ENCODE results near the gene PDIA5.
A peak's percentile ranks its signal among the peaks of the same experiment; 100 is the strongest.

Gene PDIA5

DNA sequence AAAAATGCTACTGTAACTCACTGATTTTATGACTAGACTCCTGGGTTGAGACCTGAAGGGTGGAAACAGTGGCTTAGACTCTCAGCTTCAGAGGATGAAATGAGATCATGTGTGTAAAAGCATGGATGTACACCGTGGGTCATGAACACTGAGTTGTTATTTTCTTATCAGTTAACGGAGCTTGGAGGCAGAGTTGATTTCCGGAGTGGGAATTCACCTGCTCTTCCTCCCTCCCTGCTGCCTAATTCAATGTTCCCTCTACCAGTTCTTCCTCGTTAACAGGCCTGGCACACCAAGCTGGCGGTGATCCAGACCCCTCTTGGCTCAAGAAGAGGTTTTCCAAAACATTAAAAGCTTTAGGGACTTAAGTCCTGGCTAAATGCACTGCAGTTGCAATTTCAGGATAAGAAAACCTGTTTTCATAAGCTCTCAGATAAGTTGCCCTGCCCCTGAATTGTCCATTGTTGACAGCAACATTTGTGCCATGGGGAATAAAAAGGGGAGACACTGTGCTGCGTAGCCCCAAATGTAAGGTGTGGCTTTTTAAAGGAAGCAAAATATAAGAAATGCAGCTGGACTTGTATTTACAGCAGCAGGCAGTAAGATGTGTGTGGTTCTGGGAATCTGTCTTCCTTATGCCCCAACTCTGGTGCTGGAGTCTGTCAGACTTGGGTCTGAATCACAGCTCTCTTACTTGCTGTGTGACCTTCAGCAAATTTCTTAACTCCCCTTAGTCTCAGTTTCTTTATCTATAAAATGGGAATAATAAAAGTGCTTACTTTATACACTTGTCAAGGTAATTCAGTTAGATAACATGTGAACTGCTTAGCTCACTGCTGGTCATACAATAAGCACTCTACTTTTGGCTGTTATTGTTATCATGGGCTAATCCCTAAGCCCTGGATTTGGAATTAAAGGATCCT lies 9.9 kb downstream of the PDIA5 start:
- TF ChIP-seq, protein P1, sequence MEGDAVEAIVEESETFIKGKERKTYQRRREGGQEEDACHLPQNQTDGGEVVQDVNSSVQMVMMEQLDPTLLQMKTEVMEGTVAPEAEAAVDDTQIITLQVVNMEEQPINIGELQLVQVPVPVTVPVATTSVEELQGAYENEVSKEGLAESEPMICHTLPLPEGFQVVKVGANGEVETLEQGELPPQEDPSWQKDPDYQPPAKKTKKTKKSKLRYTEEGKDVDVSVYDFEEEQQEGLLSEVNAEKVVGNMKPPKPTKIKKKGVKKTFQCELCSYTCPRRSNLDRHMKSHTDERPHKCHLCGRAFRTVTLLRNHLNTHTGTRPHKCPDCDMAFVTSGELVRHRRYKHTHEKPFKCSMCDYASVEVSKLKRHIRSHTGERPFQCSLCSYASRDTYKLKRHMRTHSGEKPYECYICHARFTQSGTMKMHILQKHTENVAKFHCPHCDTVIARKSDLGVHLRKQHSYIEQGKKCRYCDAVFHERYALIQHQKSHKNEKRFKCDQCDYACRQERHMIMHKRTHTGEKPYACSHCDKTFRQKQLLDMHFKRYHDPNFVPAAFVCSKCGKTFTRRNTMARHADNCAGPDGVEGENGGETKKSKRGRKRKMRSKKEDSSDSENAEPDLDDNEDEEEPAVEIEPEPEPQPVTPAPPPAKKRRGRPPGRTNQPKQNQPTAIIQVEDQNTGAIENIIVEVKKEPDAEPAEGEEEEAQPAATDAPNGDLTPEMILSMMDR (IDR thresholded peaks at IDR 0.05), result no peak
- Histone ChIP-seq H3K4me3 (peak overlapping the region; percentile 20), H3K27ac (peak overlapping the region; percentile 67 to 70)
- DNase-seq (ENCODE audit: low spot score), result peak; percentile 87

DNA sequence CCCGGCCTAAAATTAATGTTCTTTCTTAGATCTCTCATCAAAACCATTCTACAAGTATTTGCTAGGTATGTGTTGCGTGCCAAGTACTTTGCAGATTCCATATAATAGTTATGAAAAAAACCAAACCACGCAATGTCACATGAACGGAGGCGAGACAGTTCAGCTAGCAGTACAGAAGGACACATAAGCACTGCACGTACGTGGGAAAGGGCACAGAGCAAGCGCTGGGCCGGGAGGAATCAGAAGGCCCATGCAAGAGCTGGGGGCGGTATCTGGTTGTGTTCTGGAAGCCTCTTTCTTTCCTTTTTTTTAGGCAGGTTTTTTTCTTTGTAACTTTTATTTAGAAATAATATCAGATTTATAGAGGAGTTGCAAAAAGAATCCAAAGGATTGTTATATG lies 11.3 kb downstream of the PDIA5 start:
- H3K27ac ChIP-seq, result peak overlapping the region; percentile 40 to 67
- no peak for DNase-seq (ENCODE audit: low spot score)
- no peak overlapping the region for H3K4me3 ChIP-seq
- TF ChIP-seq, protein P1 (IDR thresholded peaks at IDR 0.05), result no peak

- peak overlapping the region in 1 of 2 donors; percentile 5 for H3K27ac ChIP-seq
- no peak for DNase-seq (ENCODE audit: low spot score)
- TF ChIP-seq, protein P1 (IDR thresholded peaks at IDR 0.05), result no peak
- no peak overlapping the region for H3K4me3 ChIP-seq
These were observed 14.2 kb downstream of the PDIA5 start for GRCh38 chr3:123080864-123081562.

GRCh38 chr3:123081718-123082369 lies 15.0 kb downstream of the PDIA5 start:
- no peak for DNase-seq (ENCODE audit: low spot score)
- TF ChIP-seq, protein P1 (IDR thresholded peaks at IDR 0.05), result no peak
- peak overlapping the region; percentile 5 for H3K27ac ChIP-seq

DNA sequence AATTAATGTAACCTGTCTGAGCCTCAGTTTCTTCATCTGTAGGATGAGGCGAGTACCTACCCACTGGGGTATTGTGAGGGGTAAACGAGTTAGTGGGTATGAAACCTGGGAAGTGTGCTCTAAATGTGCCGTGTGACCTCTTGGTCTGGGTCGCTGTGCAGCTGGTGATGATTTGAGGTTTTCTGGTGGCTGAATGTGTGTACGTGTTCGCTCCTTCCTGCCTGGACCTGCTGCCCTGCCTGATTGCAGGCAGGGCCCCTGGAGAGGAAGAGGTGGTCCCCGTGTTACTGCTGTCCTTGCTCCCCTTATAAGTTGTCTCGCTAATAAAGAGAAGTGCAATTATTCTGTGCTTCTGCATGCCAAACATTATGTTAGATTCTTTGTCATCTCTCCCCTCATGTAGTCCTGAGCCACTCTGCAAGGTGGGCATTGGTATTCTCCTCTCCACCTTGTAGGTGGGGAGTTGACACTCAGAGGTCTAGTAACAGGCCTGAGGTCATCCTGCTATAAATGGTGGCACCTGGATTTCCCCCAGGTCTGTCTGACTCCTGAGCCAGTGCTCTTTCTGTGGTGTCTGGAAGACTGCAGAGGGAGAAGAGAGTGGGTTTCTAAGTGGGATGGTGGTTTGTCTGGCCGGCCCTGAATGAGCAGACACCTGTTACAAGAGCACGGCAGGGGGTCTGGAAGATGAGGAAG lies 15.7 kb downstream of the PDIA5 start:
- DNase-seq (ENCODE audit: low spot score), result no peak
- TF ChIP-seq, protein P1 (IDR thresholded peaks at IDR 0.05), result no peak
- Histone ChIP-seq H3K27ac (peak overlapping the region in 1 of 2 donors; percentile 5), H3K4me3 (no peak overlapping the region)

More at GRCh38 chr3:123081718-123082369, 15.0 kb downstream of the PDIA5 start:
- no peak overlapping the region for H3K4me3 ChIP-seq

GRCh38 chr3:123083383-123084124 lies 16.7 kb downstream of the PDIA5 start:
- no peak for DNase-seq (ENCODE audit: low spot score)
- Histone ChIP-seq H3K27ac (peak overlapping the region in 1 of 2 donors; percentile 5), H3K4me3 (no peak overlapping the region)
- TF ChIP-seq, protein P1 (IDR thresholded peaks at IDR 0.05), result no peak

All from coronary artery (tissue), 2 donors.